HCT116 (cell line): ENCODE data around the gene CLDN1.

ENCODE experiments used
- CEBPB ChIP-seq: IDR thresholded peaks from 2 replicates; pipeline ENCODE4 v1.6.1; 2012; ENCODE audit warnings: low read depth
- CTCF ChIP-seq, 3 experiments: fragments of 200-600 bp in 1 of 3; sonication (generic) in 1 of 3; IDR thresholded peaks in 2 of 3; conservative IDR thresholded peaks in 1 of 3; 2 replicates each; pipeline ENCODE4 v1.5.1; 2012 to 2017; ENCODE audit warnings: low read depth in 2 of 3, low read length in 2 of 3, antibody characterized with exemption in 1 of 3, borderline replicate concordance in 1 of 3, control low read depth in 1 of 3, mild to moderate bottlenecking in 1 of 3, mixed read lengths in 1 of 3, mixed run types in 1 of 3, moderate library complexity in 1 of 3; ENCODE audit not compliant: insufficient read depth in 1 of 3
- EGR1 ChIP-seq: IDR thresholded peaks from 2 replicates; pipeline ENCODE4 v1.6.1; 2012; ENCODE audit warnings: low read depth
- EZH2 ChIP-seq: fragments of 200-600 bp; sonication (generic); IDR thresholded peaks from 2 replicates; pipeline ENCODE4 v1.6.1; 2017; ENCODE audit warnings: antibody characterized with exemption, mixed run types
- EZH2phosphoT487 ChIP-seq: fragments of 200-600 bp; IDR thresholded peaks from 2 replicates; pipeline ENCODE4 v1.6.1; 2018; ENCODE audit warnings: antibody characterized with exemption, borderline replicate concordance
- MAX ChIP-seq: IDR thresholded peaks from 2 replicates; pipeline ENCODE4 v1.6.1; 2012
- POLR2A ChIP-seq: IDR thresholded peaks from 2 replicates; pipeline ENCODE4 v1.7.0; 2011; ENCODE audit warnings: borderline replicate concordance; ENCODE audit not compliant: insufficient read depth, insufficient read length; ENCODE audit errors: extremely low read depth
- POLR2AphosphoS5 ChIP-seq: IDR thresholded peaks from 2 replicates; pipeline ENCODE4 v1.6.1; 2011; ENCODE audit warnings: mild to moderate bottlenecking, low read depth, low read length, moderate library complexity
- RAD21 ChIP-seq: IDR thresholded peaks from 2 replicates; pipeline ENCODE4 v1.6.1; 2012; ENCODE audit warnings: low read depth, mild to moderate bottlenecking
- REST ChIP-seq: IDR thresholded peaks from 2 replicates; pipeline ENCODE4 v1.6.1; 2012; ENCODE audit warnings: low read depth
- SP1 ChIP-seq: IDR thresholded peaks from 2 replicates; pipeline ENCODE4 v1.6.1; 2012; ENCODE audit warnings: low read depth
- YY1 ChIP-seq: IDR thresholded peaks from 2 replicates; pipeline ENCODE4 v1.6.1; 2011; ENCODE audit warnings: low read length, low read depth, moderate library complexity, mild to moderate bottlenecking; ENCODE audit not compliant: insufficient replicate concordance; ENCODE audit errors: extremely low read depth

- no peak for TF ChIP-seq CTCF (IDR thresholded peaks at IDR 0.05 in 2 of 3, conservative IDR thresholded peaks at IDR 0.05 in 1 of 3; ENCODE audit: borderline replicate concordance in 1 of 3, insufficient read depth in 1 of 3, low read depth in 2 of 3, low read length in 2 of 3)
- TF ChIP-seq POLR2AphosphoS5, result no peak
- no peak for TF ChIP-seq EGR1
- TF ChIP-seq CEBPB, result no peak
- TF ChIP-seq SP1, result no peak
- no peak for TF ChIP-seq YY1
- no peak for TF ChIP-seq REST
- TF ChIP-seq MAX, result no peak
- TF ChIP-seq EZH2phosphoT487, result no peak
- no peak for TF ChIP-seq RAD21
- TF ChIP-seq EZH2, result no peak
- no peak for TF ChIP-seq POLR2A
Observed at GRCh38 chr3:190308154-190308553, 14.1 kb downstream of the CLDN1 start.
